ENCODE measurements around the gene SLC35F1.

GRCh38 chr6:118319894-118320649 is 413.0 kb downstream of the SLC35F1 start:
- TF ChIP-seq CTCF (IDR thresholded peaks at IDR 0.05) (no peak), POLR2A (IDR thresholded peaks at IDR 0.05) (no peak), POLR2AphosphoS5 (IDR thresholded peaks at IDR 0.05) (no peak), EP300 (IDR thresholded peaks at IDR 0.05) (no peak)

All from upper lobe of left lung (tissue), 4 donors.